T-helper 9 cell (primary cell): ENCODE measurements around the gene TEKT5.
"Not testable (repeated sequence)": the region's sequence is repeated elsewhere in the genome, so short reads cannot be mapped to it uniquely, and the experiment has no call there.

ENCODE experiments used
- DNase-seq: peaks from one replicate; pipeline ENCODE4 v3.0.0-alpha.2; 2020

The TEKT5 gene

DNA sequence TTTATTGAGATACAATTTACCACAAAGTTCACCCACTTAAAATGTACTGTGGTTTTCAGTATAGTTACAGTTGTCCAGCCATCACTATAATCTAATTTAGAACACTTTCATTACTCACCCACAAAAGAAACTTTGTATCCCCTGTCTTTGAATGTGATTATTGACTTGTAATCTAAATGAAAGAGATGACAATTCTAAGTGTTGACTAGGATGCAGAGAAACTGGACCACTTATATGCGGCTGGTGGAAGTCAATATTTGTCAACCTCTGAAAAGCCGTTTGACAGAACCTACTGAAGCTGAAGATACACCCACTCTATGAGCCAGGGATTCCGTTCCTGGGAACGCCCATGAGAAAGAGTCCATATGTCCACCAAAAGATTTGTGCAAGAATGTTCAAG lies 36.8 kb downstream of the TEKT5 start:
- DNase-seq = no peak

DNA sequence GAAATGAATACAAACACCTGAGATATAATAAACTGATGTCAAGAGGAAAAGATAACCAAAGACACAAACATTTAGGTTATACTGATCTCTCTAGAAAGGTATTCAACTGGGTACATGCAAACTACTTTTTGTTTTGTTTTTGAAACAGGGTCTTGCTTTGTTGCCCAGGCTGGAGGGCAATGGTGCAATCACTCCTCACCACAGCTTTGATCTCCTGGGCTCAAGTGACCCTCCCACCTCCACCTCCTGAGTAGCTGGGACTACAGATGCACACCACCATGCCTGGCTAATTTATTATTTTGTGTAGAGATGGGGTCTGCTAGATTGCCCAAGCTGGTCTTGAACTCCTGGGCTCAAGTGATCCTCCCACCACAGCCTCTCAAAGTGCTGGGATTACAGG lies 38.1 kb downstream of the TEKT5 start:
- no peak for DNase-seq

DNA sequence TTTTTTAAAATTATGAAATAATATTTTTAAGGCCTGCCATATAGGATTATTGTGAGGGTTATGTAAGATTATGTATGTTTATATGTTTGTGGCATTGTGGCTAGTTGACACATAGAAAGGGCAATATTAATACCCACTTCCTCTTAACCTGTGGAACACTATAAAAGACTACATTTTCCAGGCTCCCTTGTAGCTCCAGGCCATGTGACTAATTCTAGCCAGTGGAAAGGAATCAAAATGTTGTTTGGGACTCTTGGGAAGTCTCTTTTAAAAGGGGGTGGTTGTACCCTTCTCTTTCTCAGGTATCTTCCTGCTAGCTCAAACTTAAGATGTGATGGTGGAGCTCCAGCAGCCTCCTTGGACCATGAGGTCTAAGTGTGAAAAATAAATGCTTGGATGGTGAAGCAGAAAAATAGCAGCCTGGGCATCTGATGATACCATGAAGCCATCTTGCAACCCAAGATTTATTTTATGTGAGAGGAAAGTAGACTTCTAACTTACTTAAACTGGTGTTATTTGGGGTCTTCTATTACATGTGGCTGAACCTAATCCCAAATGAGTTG lies 39.2 kb downstream of the TEKT5 start:
- no peak for DNase-seq

DNA sequence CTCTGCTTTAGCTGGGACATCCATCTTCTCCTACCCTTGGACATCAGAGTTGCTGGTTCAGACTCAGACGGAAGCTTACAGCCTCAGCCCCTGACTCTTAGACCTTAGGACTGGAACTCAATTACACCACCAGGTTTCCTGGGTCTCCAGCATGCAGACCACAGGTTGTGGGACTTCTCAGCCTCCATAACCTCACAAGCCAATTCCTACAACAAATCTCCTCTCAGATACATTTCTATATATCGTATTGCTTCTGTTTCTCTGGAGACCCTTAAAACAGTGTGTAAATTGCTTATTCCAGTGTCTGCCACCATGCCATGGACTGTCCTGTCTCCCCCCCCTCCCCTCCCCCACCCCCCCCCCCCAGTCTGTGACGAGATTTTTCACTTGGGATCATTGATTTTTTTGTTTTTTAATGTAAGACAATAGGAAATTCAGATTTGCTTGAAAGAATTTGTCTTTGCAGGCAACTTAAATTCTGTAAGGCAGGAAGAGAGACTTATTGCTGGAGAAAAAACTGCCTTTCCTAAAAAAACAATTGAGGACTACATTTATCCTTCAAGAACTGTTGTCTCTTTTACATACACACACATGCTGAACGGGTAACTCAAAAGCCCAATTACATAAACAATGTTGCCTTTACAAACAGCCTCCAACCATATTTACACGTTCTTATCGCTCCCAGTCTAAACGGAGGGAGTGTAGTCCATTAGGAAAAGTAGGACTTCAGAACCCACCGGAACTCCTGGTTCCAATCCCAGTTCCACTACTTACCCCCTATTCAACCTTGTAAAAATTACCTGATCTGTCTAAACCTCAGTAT lies 39.9 kb downstream of the TEKT5 start:
- DNase-seq = no peak

DNA sequence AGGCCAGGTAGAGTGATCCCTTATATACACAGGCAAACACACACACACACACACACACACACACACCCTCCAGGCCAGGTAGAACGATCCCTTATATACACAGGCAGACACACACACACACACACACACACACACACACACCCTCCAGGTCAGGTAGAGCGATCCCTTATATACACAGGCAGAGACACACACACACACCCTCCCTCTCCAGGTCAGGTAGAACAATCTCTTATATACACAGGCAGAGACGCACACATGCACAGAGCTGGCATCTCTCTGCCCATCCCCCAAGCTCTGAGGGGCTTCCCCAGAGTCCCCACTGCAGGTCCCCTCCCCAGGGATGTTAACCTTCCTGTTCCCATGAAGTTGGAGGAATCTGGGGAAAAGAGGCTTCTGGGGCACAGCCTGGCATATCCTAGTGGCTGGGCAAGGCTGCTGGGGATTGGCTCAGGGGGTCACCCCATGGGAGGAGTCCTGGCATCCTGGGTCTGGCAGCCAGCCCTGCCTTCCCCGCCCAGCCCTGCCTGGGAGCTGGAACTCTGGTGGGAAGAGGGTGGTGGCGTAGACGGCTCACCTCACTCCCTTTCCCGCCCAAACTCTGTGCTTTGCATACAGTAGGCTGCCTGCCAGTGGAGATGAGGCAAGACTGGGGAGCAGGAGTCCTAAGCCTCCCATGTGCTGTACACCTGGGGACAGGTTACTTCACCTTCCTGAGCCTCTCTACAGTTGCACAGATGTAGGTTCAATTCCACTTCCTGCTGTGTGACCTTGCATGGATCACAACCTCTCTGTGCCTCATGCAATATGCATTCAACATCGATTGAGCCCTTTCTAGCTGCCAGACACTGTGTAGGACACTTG lies 41.8 kb downstream of the TEKT5 start:
- DNase-seq = no peak

DNA sequence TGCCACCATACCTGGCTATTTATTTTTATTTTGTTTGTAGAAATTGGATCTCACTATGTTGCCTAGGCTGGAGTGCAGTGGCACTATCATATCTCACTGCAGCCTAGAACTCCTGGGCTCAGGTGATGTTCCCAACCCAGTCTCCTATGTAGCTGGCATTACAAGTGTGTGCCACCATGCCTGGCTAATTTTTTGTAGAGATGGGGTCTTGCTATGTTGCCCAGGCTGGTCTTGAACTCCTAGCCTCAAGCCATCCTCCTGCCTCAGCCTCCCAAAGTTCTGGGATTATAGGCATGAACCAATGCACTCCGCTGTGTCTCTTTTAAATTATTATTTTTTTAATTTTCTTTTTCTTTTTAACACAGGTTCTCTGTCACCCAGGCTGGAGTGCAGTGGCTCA lies 45.6 kb downstream of the TEKT5 start:
- DNase-seq = not testable (repeated sequence)

DNA sequence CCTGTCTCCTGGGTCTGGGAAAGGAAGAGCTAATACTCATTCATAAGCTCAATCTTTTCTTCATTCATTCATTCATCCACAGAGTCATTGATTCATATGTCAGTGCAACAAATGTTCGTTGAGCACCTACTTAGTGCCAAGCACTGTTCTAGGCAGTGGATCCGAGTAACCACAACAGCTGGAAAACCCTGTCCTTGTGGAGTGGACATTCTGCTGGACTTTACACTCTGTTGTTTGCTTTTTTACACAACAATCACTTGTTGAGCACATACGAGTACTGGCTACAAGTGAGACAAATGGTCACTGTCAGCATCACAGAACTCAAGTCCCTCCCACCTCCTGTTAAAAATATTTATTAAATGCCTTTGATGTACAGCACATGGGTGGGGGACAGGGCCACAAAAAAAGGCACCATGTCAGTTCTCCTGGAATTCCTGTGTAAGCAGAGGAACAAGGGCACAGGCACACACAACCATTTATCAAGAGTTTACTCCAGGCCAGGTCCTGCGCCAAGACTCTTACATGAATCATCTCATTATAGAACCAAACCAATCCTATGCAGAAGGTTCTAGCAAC lies 46.9 kb downstream of the TEKT5 start:
- DNase-seq = no peak

DNA sequence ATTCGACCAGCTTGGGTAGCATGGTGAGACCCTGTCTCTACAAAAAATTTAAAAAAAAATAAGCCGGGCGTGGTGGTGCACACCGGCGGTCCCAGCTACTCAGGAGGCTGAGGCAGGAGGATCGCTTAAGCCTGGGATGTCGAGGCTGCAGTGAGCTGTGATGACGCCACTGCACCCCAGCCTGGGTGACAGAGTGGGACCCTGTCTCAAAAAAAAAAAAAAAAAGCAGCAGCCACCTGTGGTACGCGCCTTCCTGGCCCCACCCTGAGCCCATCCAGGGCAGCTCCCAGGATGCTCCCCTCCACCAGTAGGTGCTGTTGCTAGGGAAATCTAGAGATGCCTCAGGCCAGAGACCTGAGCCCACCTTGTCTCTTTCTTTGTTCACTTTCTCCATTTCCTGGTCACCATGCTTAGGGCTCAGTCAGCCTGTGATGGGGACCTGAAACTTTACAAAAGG lies 47.4 kb downstream of the TEKT5 start:
- no peak for DNase-seq

DNA sequence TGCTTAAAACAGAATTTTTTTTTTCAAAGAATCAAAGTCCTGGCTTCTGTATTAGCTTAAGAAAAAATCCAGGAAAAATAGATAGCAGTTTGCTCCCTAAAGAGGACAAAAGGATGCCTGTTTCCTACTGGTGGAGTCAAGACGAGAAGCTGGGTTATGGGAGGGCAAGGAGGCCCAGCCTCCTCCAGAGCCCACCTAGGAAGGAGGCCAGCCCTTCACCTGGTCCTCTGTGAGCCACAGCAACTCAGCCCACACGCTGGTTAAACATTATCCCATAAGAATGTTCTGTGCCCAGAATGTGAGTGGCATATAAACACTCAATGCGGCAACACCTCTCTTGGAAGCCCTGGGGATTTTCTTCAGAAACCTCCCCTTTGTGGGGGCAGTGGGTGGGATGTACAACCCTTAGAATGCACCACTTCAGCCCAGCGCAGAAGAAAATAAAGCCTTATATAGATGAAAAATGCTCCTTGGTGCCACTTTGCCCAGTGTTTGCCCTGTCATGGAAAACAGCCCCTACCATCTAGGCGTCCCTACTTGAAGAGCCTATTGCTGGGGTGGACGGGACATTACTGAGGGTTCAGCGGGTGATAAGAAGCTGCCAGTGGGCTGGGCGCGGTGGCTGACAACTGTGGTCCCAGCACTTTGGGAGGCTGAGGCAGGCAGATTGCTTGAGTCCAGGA lies 48.0 kb downstream of the TEKT5 start:
- no peak for DNase-seq

DNA sequence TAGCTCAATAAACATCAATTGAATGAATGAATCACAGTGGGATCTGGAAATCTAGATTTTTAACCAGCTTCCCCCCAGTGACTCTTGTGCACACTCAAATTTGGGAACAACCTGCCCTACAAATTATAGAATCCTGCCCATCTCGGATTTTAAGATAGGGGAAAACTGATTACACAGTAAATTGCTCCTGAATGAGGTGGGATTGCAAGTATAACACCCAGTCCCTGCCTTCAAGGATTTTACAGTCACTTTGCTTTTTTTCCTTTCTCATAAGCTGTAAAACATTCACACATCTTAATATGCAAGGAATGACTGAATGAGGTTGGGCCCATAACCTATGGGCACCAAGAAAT lies 48.5 kb downstream of the TEKT5 start:
- no peak for DNase-seq

DNA sequence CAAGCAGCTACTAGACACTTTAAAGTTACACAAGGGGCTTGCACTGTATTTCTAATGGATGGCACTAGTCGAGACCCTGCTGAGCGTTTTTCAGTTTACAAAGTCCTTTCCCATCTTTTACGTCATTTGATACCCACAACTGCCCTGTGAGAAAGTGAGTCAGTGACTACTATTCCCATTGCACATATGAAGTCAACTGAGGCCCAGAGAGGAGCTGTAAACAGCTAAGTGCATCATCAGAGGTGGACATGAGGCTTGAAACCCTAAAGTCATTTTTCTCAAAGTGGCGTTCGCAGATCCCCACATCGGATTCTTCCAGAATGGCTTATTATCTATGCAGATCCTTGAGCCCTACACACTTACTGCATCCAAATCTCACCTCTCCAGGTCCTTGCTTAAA lies 50.6 kb downstream of the TEKT5 start:
- no peak for DNase-seq

DNA sequence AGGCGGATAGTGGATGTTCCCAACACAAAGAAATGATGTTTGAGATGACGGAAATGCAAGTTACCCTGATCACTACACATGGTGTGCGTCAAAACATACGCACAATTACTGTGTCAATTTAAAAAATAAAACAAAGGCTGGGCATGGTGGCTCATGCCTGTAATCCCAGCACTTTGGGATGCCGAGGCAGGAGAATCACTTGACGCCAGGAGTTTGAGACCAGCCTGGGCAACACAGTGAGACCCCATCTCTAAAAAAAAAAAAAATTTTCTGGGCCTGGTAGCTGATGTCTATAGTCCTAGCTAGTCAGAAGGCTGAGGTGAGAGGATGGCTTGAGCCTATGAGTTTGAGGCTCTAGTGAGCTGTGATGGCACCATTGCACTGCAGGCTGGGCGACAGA lies 51.8 kb downstream of the TEKT5 start:
- DNase-seq = no peak

DNA sequence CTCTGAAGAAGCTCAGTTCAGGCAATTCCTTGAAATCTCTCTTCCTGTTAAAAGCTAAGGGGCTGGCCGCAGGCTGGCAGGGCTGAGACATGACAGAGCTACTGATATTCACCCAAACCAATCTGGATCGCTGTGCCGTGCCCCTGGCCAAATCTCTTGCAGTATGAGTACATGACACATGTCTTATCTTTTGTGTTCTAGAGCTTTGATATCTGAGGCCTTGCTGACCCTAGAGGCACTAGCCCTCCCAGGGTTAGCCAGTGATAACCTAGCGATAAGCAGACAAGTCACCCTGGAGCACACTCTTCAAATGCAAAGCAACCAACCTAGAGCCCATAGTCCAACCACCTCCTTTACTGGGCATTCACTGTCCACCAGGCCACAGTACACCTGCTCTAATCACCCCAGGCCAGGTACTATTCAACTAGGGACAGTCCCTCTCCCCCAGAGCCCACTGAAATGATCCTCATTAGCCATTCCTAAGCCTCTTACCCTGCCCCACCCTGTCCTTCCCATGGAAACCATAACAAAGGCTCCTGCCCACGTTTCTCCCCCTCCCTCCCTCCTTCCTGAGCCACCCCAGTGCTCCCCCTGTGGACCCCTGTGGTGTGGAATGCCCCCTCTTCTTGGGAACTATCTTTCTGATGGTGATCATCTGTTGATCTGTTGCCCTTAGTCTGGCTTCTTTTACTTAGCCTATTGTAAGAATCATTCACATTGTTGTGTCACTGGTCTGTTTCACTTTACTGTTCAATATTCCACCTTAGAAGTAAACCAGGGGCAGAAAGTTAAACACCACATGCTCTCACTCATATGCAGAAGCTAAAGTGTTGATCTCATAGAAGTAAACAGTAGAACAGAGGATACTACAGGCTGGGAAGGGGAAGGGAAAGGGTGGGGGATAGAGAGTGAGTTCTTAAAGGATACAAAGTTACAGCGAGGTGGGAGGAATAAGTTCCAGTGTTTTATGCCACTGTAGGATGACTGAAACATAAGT lies 52.5 kb downstream of the TEKT5 start:
- no peak for DNase-seq

DNA sequence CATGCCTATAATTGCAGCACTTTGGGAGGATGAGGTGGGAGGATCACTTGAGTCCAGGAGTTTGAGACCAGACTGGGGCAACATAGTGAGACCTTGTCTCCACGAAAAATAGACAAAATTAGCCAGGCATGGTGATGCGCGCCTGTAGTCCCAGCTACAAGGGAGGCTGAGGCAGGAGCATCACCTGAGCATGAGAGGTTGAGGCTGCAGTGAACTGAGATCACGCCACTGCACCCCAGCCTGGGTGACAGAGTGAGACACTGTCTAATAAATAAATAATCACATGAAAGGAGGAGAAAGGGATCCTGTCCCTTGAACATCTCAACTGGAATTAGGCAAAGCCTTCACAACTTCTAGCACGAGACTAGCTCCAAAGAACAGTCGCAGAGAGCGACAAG lies 53.2 kb downstream of the TEKT5 start:
- DNase-seq = no peak

DNA sequence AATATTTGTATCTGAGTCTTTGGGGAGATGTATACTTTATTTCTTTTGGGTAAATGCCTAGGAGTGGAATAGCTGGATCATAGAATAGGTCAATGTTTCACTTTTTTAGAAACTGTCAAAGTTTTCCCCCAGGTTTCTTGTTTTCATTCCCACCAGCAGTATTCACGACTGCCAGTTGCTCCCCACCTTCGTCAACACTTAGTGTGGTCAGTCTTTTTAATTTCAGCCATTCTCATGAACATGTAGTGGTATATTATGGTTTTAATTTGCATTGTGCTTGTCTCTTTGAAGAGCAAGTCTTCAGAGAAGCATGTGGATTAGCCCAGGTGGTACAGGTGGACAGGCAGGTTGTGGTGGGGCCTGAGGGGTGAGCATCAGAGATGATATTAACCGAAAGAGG lies 53.8 kb downstream of the TEKT5 start:
- no peak for DNase-seq

DNA sequence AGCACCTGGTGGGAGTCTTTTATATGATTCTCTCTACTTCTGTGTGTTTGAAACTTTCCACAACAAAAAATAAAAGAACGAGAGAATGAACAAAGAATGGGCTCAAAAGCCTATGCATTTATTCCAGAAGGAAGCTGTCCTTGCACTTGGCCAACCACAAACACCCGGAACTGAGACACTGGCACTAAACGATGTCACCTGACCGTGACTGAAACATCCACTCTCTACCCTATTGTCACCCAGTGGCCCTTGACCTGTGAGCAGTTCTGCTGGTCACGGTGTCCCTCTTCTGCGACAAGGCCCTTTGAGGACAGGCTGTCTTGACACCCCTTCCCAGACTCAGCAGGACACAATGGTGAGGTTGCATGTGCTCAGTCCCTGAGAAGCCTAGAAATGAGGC lies 56.6 kb downstream of the TEKT5 start:
- no peak for DNase-seq

DNA sequence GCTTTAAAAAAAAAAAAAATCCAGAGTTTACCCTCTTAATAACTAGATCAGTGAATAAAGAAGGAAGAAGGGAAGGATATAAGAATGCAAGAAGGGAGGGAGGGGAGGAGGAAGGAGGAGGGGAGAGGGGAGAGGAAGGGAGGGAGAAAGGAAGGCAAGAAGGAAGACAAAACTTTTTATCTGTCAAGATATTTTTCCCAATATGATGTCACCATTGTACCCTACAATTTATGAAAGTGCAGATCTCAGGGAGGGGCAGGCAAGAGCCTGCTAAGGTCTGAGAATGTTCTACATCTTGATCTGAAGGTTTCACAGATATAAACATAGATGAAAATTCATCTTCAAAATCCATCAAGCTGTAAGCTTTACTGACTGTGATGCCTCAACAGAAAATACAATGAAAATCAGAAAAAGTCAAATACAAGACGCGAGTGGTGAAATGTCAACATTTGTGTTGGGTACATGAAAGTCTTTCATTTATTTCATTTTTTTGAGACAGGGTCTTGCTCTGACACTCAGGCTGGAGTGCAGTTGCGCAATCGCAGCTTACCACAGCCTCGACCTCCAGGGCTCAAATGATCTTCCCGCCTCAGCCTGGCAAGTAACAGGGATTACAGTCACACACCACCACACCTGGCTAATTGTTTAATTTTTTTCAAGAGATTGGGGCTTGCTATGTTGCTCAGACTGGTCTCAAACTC lies 57.2 kb downstream of the TEKT5 start:
- DNase-seq = no peak

DNA sequence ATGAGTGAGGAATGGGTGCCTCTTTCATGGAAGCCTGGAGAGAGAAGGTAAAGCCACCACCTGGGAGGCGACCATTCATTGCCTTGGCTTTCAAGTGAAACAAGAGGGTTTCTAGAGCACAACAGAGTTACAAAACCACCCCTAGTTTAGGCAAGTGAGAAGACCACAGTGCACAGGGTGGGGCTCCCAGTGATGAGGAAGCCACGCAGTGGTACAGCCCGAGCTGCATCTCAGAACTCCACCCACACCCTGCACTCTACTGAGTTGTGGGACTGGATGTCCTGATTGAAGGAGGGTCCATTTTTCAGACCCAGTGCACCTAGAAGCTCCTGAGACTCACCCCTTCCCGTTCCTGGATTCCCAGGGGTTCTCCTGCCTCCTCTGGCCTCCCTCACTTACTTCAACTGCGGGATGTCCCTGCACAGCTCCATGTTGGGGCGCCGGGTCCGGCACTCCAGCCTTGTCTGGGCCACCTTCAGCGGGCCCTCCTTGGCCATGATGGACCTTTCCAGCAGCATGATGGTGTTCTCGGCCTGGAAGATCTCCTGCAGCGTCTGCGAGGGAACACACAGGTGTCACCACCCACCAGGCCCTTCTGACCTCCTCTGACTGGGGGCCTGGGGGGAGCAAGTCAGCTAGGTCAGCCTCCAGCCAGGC lies 59.2 kb downstream of the TEKT5 start:
- DNase-seq = no peak

DNA sequence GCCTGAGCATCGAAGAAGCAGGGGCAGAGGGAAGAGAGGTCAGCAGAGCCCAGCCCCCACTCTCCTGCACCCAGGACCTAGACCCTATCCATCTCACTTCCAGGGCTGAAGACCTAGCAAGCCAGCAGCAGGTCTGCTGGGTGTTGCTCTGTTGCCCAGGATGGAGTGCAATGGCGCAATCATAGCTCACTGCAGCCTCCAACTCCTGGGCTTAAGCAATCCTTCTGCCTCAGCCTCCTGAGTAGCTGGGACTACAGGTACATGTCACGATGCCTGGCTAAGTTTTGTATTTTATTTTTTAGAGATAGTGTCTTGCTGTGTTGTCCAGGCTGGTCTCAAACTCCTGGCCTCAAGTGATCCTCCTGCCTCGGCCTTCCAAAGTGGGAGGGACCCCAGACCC lies 61.3 kb downstream of the TEKT5 start:
- not testable (repeated sequence) for DNase-seq

DNA sequence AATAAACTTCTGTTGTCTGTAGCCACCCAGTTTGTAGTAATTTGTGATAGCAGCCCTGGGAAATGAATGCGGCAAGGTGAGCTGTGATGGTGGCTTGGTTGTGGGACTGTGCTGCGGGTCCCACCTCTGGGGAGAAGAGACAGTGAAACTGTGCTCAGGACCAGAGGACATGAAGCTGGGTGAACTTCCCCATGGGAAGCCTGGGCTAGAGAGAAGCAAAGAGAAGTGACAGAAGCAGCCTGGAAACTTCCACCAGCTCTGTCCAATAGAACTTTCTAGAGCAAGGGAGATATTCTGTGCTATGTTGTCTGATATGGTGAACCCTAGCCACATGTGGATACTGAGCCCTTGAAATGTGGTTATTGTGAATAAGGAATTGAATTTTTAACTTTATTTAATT lies 62.8 kb downstream of the TEKT5 start:
- DNase-seq = no peak
